ENCODE data around the gene ZNF491.
A peak's percentile ranks its signal among the peaks of the same experiment; 100 is the strongest.
"Not testable (repeated sequence)": the region's sequence is repeated elsewhere in the genome, so short reads cannot be mapped to it uniquely, and the experiment has no call there.

Gene ZNF491

DNA sequence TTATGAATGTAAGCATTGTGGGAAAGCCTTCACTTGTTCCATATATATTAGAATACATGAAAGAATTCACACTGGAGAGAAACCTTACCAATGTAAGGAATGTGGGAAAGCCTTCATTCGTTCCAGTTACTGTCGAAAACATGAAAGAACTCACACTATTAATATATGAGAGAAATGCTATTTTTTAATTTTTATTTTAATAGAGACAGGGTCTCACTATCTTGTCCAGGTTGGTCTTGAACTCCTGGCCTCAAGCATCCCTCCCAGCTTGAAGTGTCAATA, 8.7 kb downstream of the ZNF491 start:
- no peak for DNase-seq

DNA sequence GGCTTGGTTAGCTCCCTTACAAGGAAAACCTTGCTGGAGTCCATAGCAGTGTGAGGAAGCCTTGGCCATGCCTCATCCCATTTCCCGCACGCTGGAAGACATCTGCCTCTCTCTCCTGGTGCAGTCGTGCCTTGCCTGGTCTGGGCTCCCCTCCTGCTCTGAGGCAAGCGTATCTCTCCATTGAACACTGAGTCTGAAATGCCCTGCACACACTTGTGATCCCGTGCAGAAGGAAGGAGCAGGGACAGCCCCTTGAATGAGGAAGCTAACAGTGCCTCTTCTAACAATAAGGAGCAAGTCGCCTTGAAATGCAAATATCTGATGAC, 15.3 kb downstream of the ZNF491 start:
- DNase-seq, result no peak

- DNase-seq, result peak; percentile 39
Measured at GRCh38 chr19:11814029-11814699, 15.8 kb downstream of the ZNF491 start, which contains the start of gene ZNF440. ZNF440 (plus strand) TSS chr19:11814273; CDS start chr19:11814448, 175 bp downstream.

DNA sequence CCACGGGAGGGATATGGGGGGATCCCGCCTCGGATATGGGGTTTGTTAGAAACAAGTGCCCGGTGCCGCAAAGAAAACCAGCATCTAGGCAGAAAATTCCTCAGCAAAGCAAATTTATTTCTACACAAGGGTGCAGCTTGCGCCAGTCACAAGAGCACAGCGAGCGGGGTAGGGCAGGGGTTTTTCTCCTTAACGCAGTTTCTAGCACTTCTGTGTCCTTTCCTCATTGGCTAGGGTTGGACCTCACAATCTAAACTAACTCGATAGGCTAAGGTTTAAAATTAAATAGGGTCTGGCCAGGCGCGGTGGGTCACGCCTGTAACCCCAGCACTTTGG, 16.3 kb downstream of the ZNF491 start:
- no peak for DNase-seq

DNA sequence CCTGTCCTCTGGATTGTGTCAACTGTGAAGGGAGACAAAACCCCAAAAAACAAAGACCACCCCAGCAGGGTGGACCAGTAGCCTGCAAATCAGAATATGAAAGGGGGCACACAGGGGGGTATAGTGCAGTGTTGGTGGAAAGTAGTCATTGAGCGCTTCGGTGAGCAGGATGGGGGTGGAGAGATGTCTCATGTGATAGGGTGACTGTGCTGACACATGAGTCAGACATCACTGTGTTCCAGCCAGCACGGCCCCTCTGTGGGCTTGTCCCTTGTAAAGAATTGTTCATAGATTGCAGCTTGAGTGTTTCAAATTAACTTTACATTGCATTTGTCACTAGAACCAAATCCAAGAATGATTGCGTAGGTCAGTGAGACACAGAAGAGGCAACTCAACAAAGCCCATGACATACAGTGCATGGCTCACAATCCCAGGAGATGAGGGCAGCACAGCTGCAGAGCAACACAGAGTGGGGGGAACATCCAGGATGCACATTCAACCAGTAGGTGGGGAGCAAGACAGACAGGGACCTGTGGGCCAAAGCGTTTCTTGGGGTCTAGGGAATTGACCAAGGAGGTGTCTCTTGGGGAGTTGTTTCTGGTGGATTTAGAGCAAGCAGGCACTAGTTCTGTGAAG, 23.3 kb downstream of the ZNF491 start:
- no peak for DNase-seq

- not testable (repeated sequence) for DNase-seq
Measured at GRCh38 chr19:11828957-11829876, 30.9 kb downstream of the ZNF491 start.

GRCh38 chr19:11832253-11832912, 34.1 kb downstream of the ZNF491 start:
- no peak for DNase-seq

DNA sequence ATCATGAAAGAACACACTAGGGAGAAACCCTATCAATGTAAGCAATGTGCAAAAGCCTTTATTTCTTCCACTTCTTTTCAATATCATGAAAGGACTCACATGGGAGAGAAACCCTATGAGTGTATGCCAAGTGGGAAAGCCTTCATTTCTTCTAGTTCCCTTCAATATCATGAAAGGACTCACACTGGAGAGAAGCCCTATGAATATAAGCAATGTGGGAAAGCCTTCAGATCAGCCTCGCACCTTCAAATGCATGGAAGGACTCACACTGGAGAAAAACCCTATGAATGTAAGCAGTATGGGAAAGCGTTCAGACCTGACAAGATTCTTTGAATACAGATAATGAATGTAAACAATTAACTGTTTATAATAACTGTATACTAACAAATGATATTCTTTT, 35.2 kb downstream of the ZNF491 start:
- no peak for DNase-seq

DNA sequence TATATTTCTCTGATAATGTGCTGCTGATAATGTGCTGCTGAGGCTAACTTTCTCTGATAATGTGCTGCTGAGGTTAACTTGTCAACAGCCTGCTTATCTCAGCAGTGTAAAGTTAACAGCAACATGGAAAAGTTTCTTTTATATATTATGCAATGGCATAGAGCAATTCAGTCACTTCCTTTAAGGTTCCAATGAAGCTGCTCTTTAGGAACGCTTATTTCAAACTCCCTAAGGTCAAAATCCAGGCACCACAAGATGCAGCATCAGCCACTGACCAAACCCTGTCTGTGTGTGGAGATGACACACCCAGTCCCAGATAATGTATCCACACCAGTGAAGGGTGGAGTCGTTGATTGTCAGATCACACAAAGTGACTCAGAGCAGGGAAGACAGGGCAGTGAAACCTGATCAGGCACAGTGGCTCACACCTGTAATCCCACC, 37.3 kb downstream of the ZNF491 start:
- not testable (repeated sequence) for DNase-seq

GRCh38 chr19:11843722-11844121, 45.4 kb downstream of the ZNF491 start:
- no peak for DNase-seq

GRCh38 chr19:11847615-11848014, 49.3 kb downstream of the ZNF491 start:
- DNase-seq, result not testable (repeated sequence)

DNA sequence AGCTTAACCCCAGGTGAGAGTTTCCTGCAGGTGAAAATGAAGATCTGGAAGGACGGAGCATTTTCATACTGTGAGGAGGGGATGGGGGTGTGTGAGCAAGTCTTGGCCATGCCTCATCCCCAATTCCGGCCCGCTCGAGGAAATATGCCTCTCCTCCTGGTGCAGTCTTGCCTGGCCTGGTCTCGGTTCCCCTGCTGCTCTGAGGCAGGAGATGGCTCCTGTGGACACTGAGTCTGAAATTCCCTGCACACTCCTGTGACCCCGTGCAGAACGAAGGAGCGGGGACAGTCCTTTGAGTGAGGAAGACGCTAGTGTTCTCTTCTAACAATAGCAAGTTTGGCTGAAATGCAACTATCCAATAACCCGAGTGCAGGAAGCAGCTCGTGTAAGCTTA, 49.9 kb downstream of the ZNF491 start:
- DNase-seq, result no peak

DNA sequence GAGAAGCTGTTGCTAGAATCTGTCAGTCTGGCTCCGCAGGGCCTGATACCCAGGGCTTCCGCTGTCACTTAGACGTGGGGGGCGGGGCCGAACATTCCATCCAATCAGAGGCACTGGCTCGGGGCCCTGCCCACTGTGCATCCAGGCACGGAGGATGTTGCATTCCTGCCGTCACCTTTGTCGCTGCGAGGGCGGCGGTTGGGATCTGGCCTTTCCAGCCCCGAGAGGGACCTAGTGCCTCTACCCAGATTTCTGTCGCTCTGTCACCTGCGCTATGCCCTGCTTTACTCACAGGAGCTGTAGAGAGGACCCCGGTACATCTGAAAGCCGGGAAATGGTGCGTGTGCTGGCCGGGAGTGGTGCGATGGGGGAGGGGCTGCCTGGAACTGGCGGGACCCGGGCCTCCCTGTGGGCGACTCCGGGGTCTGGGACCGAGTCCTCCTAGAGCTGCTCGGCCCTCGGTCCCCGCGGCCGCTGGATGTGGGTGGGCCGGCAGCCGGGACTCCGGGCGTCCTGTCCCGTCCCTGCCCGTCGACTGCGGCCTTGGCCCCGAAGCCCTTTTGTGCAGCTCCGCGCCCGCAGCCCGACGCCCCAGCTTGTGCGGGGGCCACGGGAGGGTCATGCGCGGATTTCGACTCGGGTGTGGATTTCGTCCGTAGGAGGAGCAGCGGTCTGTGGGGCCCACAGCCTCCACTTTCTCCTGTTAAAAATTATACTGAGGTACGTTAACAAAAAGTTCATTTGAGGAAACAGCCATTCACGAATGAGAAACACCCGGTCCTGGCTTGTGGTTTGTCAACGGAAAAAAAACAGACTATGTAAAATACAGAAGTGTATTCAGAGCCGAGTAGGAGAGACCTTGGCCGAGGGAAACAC, 50.5 kb downstream of the ZNF491 start, which contains the start of gene ZNF439:
Gene ZNF439 (plus strand): TSS at position 133 of the 876 bp plus-strand sequence. CDS start 142 bp downstream, at position 275.
- peak; percentile 4 for DNase-seq

GRCh38 chr19:11850289-11850688, 52.0 kb downstream of the ZNF491 start:
- DNase-seq, result not testable (repeated sequence)

DNA sequence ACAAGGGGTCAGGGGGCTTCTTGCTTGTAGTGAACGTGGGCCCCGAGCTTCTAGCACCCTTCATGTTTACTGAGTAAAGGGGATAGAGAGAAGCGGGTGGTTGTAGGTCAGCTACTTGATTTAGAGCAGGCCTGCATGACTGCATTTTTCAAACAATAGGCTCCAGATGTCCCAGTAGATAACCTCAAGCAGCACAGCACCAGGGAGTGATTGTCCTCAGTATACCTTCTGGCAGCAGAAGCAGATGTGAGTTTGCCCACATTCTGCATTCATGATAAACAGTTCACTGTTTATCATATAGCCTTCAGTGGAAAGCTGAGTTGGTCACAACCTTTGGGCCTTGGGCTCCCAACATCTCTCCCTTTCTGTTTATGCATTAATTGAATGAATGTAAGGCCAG, 55.0 kb downstream of the ZNF491 start:
- DNase-seq, result no peak

DNA sequence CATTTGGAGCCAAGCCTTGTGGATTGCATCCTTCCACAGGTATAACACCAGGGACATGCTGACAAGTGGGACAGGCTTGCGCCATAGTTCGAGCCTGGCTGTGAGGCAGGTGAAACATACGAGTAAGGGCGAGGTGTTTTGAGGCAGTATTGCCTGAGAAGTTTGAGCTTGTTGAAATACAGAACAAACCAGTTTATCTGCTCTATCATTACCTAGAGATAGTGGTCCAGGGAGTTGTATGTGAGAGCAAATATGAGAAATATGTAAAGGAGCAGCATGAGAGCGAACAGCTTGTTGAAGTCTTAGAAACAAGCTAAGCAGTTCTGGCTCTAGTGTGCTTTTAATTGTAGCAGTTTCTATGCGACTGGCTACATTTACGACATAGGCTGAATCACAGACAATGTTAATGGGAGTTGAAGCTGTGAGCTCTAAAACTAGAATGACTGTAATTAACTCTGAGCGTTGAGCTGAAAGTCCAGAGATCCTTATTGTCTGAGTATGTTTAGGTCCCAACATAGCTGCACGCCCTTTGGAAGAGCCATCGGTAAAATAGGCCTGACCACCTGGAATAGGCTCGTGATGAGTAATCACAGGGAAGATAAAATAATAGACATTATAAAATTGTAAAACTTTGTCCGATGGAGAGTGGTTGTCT, 58.4 kb downstream of the ZNF491 start:
- DNase-seq, result no peak

Measured in NCI-H2171 treated with DMSO at 0.1 percent for 48 hours (cell line).